ENCODE data around the gene ARIH2. TPM values are rescaled to one million over a fixed set of nuclear protein-coding genes. Genes with fewer than 3 reads are reported as not detected.

The ARIH2 gene
- total RNA-seq, 2 donors from 2014 or later = 43.1 to 99.5 TPM

DNA sequence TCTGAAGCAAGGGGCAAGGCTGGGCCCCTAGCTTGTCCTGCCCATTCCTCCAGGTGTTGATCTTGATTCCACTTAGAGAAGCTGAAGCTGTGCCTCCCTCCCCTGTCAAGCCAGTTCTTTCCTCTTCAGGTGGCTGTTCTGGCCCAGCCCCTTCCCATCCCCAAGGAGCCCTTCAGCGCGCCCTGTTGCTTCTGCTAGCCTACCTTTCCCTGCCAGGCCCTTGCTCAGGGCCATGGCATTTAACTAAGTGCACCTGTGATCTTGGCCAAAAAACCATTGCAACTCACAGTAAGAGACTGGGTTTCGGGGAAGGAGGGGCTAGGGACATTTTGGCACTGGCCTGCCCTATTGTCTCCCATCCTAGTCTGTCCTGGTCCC is 86.7 kb downstream of the ARIH2 start:
- no peak overlapping the region for H3K27ac ChIP-seq
- no peaks in the 10 kb centered on the region for H3K36me3 ChIP-seq (replicated peaks in 1 of 2; ENCODE audit: insufficient read depth in 1 of 2, low read depth in 2 of 2)
- H3K27me3 ChIP-seq = no peaks in the 10 kb centered on the region
- H3K4me3 ChIP-seq = no peak overlapping the region
- no peak for DNase-seq
- no peak for ATAC-seq
- intact Hi-C loops (cut with DNase I) = no loop called here
- 94 to 96% methylated on average over 3 of the region's 3 CpGs for WGBS, 2 donors
- H3K4me1 ChIP-seq = peaks cover 21% of the 10 kb centered on the region
- no peaks in the 10 kb centered on the region for H3K9me3 ChIP-seq
- TF ChIP-seq, protein P1, sequence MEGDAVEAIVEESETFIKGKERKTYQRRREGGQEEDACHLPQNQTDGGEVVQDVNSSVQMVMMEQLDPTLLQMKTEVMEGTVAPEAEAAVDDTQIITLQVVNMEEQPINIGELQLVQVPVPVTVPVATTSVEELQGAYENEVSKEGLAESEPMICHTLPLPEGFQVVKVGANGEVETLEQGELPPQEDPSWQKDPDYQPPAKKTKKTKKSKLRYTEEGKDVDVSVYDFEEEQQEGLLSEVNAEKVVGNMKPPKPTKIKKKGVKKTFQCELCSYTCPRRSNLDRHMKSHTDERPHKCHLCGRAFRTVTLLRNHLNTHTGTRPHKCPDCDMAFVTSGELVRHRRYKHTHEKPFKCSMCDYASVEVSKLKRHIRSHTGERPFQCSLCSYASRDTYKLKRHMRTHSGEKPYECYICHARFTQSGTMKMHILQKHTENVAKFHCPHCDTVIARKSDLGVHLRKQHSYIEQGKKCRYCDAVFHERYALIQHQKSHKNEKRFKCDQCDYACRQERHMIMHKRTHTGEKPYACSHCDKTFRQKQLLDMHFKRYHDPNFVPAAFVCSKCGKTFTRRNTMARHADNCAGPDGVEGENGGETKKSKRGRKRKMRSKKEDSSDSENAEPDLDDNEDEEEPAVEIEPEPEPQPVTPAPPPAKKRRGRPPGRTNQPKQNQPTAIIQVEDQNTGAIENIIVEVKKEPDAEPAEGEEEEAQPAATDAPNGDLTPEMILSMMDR (IDR thresholded peaks at IDR 0.05) = no peak
- no peak for TF ChIP-seq POLR2A (IDR thresholded peaks at IDR 0.05)

DNA sequence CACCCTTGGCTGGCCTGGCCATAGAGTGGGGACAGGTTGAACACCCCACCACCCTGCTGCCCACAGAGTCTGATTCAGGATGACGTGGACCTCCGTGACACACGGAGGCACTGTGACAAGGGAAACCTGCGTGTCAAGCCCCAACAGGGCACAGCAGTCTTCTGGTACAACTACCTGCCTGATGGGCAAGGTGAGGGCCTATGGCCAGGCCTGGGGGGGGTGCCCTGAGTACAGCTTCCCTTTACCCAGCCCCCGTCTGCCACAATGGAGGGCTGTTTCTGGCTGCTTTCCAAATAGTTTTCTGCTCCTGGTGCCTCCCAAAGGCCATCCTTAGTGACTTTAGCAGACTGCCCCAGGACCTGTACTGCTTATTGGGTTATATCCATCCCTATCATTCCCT is 87.4 kb downstream of the ARIH2 start:
- peak in 1 of 4 donors; percentile 19 for DNase-seq
- Histone ChIP-seq H3K4me1 (peaks cover 21% of the 10 kb centered on the region), H3K36me3 (replicated peaks in 1 of 2; ENCODE audit: insufficient read depth in 1 of 2, low read depth in 2 of 2) (no peaks in the 10 kb centered on the region), H3K9me3 (no peaks in the 10 kb centered on the region), H3K4me3 (no peak overlapping the region), H3K27me3 (no peaks in the 10 kb centered on the region), H3K27ac (peak overlapping the region in 3 of 4 donors; percentile 91 to 95 (median 93))
- intact Hi-C loops (cut with DNase I) = no loop called here
- no peak for TF ChIP-seq POLR2A (IDR thresholded peaks at IDR 0.05)
- TF ChIP-seq, protein P1 (IDR thresholded peaks at IDR 0.05) = no peak
- no peak for ATAC-seq
- WGBS, 2 donors = 90 to 100% methylated on average over 4 to 5 of the region's 5 CpGs

DNA sequence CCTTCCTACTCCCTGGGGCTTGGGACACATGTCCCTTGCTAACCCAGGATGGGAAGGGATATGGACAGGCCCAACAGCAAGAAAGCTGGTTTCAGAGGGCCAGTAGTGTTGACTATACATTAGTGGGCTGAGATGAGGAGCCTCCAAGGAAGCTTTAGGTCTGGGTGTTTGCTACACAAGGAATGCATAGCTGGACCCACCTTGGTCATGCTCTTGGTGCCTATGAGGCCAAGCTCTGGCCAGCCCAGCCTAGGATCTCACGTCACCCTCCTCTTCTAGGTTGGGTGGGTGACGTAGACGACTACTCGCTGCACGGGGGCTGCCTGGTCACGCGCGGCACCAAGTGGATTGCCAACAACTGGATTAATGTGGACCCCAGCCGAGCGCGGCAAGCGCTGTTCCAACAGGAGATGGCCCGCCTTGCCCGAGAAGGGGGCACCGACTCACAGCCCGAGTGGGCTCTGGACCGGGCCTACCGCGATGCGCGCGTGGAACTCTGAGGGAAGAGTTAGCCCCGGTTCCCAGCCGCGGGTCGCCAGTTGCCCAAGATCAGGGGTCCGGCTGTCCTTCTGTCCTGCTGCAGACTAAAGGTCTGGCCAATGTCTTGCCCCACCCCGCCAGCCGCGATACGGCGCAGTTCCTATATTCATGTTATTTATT is 87.9 kb downstream of the ARIH2 start:
- H3K9me3 ChIP-seq = no peaks in the 10 kb centered on the region
- peak; percentile 9 for ATAC-seq
- intact Hi-C loops (cut with DNase I) = no loop called here
- H3K36me3 ChIP-seq (replicated peaks in 1 of 2; ENCODE audit: insufficient read depth in 1 of 2, low read depth in 2 of 2) = no peaks in the 10 kb centered on the region
- H3K27ac ChIP-seq = peak overlapping the region; percentile 74 to 95 (median 92)
- H3K4me3 ChIP-seq = peak overlapping the region; percentile 31 to 35
- no peaks in the 10 kb centered on the region for H3K27me3 ChIP-seq
- H3K4me1 ChIP-seq = peaks cover 26% of the 10 kb centered on the region
- DNase-seq = peak; percentile 50 to 57 (median 53)
- 2% methylated on average over 23 to 32 of the region's 32 CpGs for WGBS, 2 donors
- TF ChIP-seq POLR2A (IDR thresholded peaks at IDR 0.05) = no peak
- TF ChIP-seq, protein P1 (IDR thresholded peaks at IDR 0.05) = no peak

DNA sequence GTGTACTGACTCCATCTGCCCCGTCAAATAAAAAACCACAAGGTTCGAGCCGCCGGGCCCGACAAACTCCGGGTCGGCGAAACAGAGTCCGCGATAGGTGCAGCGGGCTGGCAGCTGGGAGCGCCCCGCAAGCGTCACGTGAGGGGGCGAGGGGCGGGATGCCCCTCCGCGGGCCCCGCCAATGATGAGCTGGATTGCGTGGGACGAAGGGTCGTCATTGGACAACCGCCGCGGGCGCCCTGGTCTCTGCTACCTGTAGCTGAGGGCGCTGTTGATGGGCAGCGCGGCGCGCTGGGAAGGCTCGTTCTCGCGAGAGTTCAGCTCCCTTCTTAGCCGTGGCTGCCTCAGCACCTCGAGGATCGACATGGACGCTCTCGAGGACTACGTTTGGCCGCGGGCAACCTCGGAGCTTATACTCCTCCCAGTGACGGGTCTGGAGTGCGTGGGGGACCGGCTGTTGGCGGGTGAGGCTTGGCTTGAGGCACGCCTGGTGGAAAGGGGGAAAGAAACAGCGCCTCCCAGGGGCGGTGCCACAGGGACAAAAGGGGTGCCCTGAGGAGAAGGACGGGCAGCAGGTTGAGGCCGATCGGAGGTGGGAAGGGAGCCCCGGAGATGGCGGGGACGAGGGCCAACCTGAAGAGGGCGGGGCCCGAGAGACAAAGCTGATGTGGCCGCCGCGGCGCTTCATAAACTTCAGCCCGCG is 88.6 kb downstream of the ARIH2 start, which contains the start of gene WDR6:
TSS of gene WDR6 (plus strand) at position 324 of the 703 bp plus-strand sequence. CDS start at position 365, 41 bp downstream.
- intact Hi-C loops (cut with DNase I) = no loop called here
- DNase-seq = peak; percentile 98 to 99 (median 99)
- peak within 1 kb of the TSS; percentile 74 to 95 (median 92) for H3K27ac ChIP-seq
- TF ChIP-seq POLR2A (IDR thresholded peaks at IDR 0.05) = peak; percentile 62 to 86 (median 85)
- TF ChIP-seq, protein P1 (IDR thresholded peaks at IDR 0.05) = peak in 6 of 7 experiments; percentile 16 to 66 (median 50)
- no peaks in the 10 kb centered on the region for H3K27me3 ChIP-seq
- 0% methylated on average over 25 to 56 of the region's 65 CpGs for WGBS, 2 donors
- peak; percentile 95 for ATAC-seq
- no peaks in the 10 kb centered on the region for H3K36me3 ChIP-seq (replicated peaks in 1 of 2; ENCODE audit: insufficient read depth in 1 of 2, low read depth in 2 of 2)
- H3K4me1 ChIP-seq = peaks cover 32% of the 10 kb centered on the region
- peak within 1 kb of the TSS; percentile 62 to 65 for H3K4me3 ChIP-seq
- H3K9me3 ChIP-seq = no peaks in the 10 kb centered on the region
